Peyer's patch (tissue), 4 donors: ENCODE measurements around the gene CD63. TPM values are rescaled to one million over a fixed set of nuclear protein-coding genes. Genes with fewer than 3 reads are reported as not detected.

Source experiments
- DNase-seq, 3 donors: peaks; one replicate each; pipeline ENCODE4 v3.0.0-alpha.2; 2017 to 2019
- H3K27ac ChIP-seq, 4 donors: fragments of 200-600 bp; sonication (generic); one replicate each; pipeline ENCODE4 v1.5.1; 2016 to 2019
- H3K27me3 ChIP-seq, 2 donors: fragments of 200-600 bp; sonication (generic); one replicate each; pipeline ENCODE4 v1.5.1; 2019
- H3K36me3 ChIP-seq, 3 donors: fragments of 200-600 bp; sonication (generic); one replicate each; pipeline ENCODE4 v1.5.1; 2016 to 2019
- H3K4me1 ChIP-seq, 4 donors: fragments of 200-600 bp; sonication (generic); one replicate each; pipeline ENCODE4 v1.5.1; 2016 to 2019
- H3K4me3 ChIP-seq, 4 donors: fragments of 200-600 bp; sonication (generic); 1 replicate in 3 of 4; 2 replicates in 1 of 4; pipeline ENCODE4 v1.5.1; 2016 to 2019; ENCODE audit warnings: mild to moderate bottlenecking in 1 of 4
- H3K9me3 ChIP-seq, 4 donors: fragments of 200-600 bp; sonication (generic); one replicate each; pipeline ENCODE4 v1.5.1; 2016 to 2019; ENCODE audit warnings: mild to moderate bottlenecking in 1 of 4
- CTCF ChIP-seq, 6 experiments: fragments of 450-650 bp in 4 of 6; fragments of 200-600 bp in 2 of 6; sonication (generic) in 1 of 6; IDR thresholded peaks; one replicate each; pipeline ENCODE4 v1.5.1; 2017 to 2019; ENCODE audit warnings: antibody characterized with exemption in 6 of 6, mild to moderate bottlenecking in 3 of 6, moderate library complexity in 1 of 6
- POLR2A ChIP-seq, 2 donors: fragments of 450-650 bp; IDR thresholded peaks; one replicate each; pipeline ENCODE4 v1.5.1; 2017; ENCODE audit warnings: antibody characterized with exemption in 2 of 2, mild to moderate bottlenecking in 2 of 2, moderate library complexity in 2 of 2
- total RNA-seq, 4 donors: library from RNA; depleted of rRNA; stranded (reverse); fragments of >200 nt; gene quantifications; one replicate each; pipeline ENCODE4 v1.1.0, GENCODE V29; 2016

CD63 gene
- total RNA-seq, 4 donors from 2014 or later = 139 to 433 (median 351) TPM

GRCh38 chr12:55743406-55744339 lies 14.9 kb upstream of the CD63 start:
- peak; percentile 55 to 79 (median 71) for DNase-seq
- Histone ChIP-seq H3K27me3 (peaks cover 0 to 4% of the 10 kb centered on the region in 2 donors), H3K4me3 (peak overlapping the region; percentile 60 to 80 (median 68)), H3K27ac (peak overlapping the region; percentile 29 to 82 (median 72)), H3K36me3 (no peaks in the 10 kb centered on the region), H3K4me1 (peaks cover 0 to 29% (median 10%) of the 10 kb centered on the region in 4 donors), H3K9me3 (no peaks in the 10 kb centered on the region)
- peak in 2 of 6 experiments; percentile 4 to 7 for TF ChIP-seq CTCF (IDR thresholded peaks at IDR 0.05)
- no peak for TF ChIP-seq POLR2A (IDR thresholded peaks at IDR 0.05)

GRCh38 chr12:55742719-55743405 lies 14.1 kb upstream of the CD63 start, which contains the start of gene GDF11:
Gene GDF11 (plus strand): TSS chr12:55743122. CDS start chr12:55743317, 195 bp downstream.
- Histone ChIP-seq H3K9me3 (no peaks in the 10 kb centered on the region), H3K4me1 (peaks cover 0 to 34% (median 13%) of the 10 kb centered on the region in 4 donors), H3K27me3 (peaks cover 0 to 4% of the 10 kb centered on the region in 2 donors), H3K4me3 (peak within 1 kb of the TSS; percentile 60 to 80 (median 68)), H3K36me3 (no peaks in the 10 kb centered on the region), H3K27ac (peak within 1 kb of the TSS; percentile 42 to 82 (median 72))
- no peak for TF ChIP-seq CTCF (IDR thresholded peaks at IDR 0.05)
- TF ChIP-seq POLR2A (IDR thresholded peaks at IDR 0.05) = peak in 1 of 2 donors; percentile 44
- DNase-seq = peak in 2 of 3 donors; percentile 83 to 91

GRCh38 chr12:55741931-55742680 lies 13.3 kb upstream of the CD63 start:
- Histone ChIP-seq H3K4me3 (peak overlapping the region in 2 of 4 donors; percentile 75 to 80), H3K27ac (peak overlapping the region; percentile 25 to 82 (median 58)), H3K4me1 (peaks cover 0 to 39% (median 18%) of the 10 kb centered on the region in 4 donors), H3K27me3 (peaks cover 0 to 4% of the 10 kb centered on the region in 2 donors), H3K36me3 (no peaks in the 10 kb centered on the region), H3K9me3 (no peaks in the 10 kb centered on the region)
- DNase-seq = no peak
- TF ChIP-seq CTCF (IDR thresholded peaks at IDR 0.05) = no peak
- TF ChIP-seq POLR2A (IDR thresholded peaks at IDR 0.05) = no peak

- H3K4me1 ChIP-seq = peaks cover 0 to 16% (median 12%) of the 10 kb centered on the region in 4 donors
- no peaks in the 10 kb centered on the region for H3K9me3 ChIP-seq
- TF ChIP-seq POLR2A (IDR thresholded peaks at IDR 0.05) (no peak), CTCF (IDR thresholded peaks at IDR 0.05) (no peak)
- H3K4me3 ChIP-seq = peak overlapping the region in 3 of 4 donors; percentile 39 to 60 (median 45)
- no peaks in the 10 kb centered on the region for H3K36me3 ChIP-seq
- no peak for DNase-seq
- peak overlapping the region in 1 of 4 donors; percentile 90 for H3K27ac ChIP-seq
- peaks cover 0 to 4% of the 10 kb centered on the region in 2 donors for H3K27me3 ChIP-seq
These were observed 10.2 kb upstream of the CD63 start for GRCh38 chr12:55739025-55739378.
